HG03108 (cell line): ENCODE data around the gene UMODL1.

Source experiments
- ATAC-seq: cut with Tn5 transposase; IDR thresholded peaks from one replicate; pipeline ENCODE4 v1.9.1; 2021; ENCODE audit warnings: moderate library complexity; ENCODE audit not compliant: unreplicated experiment

Gene UMODL1

GRCh38 chr21:42147386-42148020 is 76.4 kb downstream of the UMODL1 start:
- no peak for ATAC-seq

- no peak for ATAC-seq
These were observed 77.0 kb downstream of the UMODL1 start for GRCh38 chr21:42148097-42148496.

- ATAC-seq, result no peak
These were observed 77.5 kb downstream of the UMODL1 start for GRCh38 chr21:42148584-42148983.

GRCh38 chr21:42149656-42150473 is 78.7 kb downstream of the UMODL1 start:
- no peak for ATAC-seq

GRCh38 chr21:42150474-42151085 is 79.5 kb downstream of the UMODL1 start:
- no peak for ATAC-seq

- no peak for ATAC-seq
These were observed 80.2 kb downstream of the UMODL1 start for GRCh38 chr21:42151148-42151947.

GRCh38 chr21:42151948-42152220 is 80.8 kb downstream of the UMODL1 start:
- no peak for ATAC-seq

GRCh38 chr21:42153046-42153686 is 82.0 kb downstream of the UMODL1 start:
- no peak for ATAC-seq

GRCh38 chr21:42153746-42154145 is 82.6 kb downstream of the UMODL1 start:
- no peak for ATAC-seq

GRCh38 chr21:42154237-42155044 is 83.3 kb downstream of the UMODL1 start:
- no peak for ATAC-seq

- ATAC-seq, result no peak
These were observed 84.1 kb downstream of the UMODL1 start for GRCh38 chr21:42155045-42155855.

- ATAC-seq, result no peak
These were observed 85.8 kb downstream of the UMODL1 start for GRCh38 chr21:42156690-42157605.

GRCh38 chr21:42157606-42158310 is 86.6 kb downstream of the UMODL1 start:
- ATAC-seq, result no peak

GRCh38 chr21:42158846-42159245 is 87.7 kb downstream of the UMODL1 start:
- ATAC-seq, result no peak

GRCh38 chr21:42159560-42160110 is 88.5 kb downstream of the UMODL1 start:
- ATAC-seq, result no peak

- no peak for ATAC-seq
These were observed 89.1 kb downstream of the UMODL1 start for GRCh38 chr21:42160111-42160721.

- ATAC-seq, result no peak
These were observed 89.6 kb downstream of the UMODL1 start for GRCh38 chr21:42160765-42161164.
